ENCODE measurements around the gene TMEM114.

DNA sequence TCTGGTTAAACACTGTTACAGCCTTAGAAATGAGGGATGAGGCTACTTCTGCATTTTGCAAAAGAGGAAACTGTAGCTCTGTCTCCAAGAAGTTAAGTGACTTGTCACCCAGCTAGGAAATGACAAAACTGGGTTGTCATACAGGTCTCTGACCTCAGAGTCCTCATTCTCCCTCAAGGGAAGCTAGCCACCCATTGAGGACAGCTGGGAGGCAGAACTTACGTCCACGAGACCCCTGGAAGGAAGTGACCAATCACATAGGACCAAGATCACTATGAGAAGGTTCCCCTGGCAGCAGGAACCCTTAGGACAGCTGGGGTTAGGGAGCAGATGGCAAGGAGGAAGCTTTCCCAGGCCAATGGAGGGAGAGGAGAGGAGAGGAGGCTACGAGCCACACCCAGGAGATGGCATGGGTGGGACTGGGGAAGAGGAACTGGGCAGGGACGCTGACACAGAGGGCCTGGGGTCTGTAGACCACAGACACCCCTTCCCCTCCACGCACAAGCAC is 42.4 kb upstream of the TMEM114 start:
- no peak for TF ChIP-seq CTCF (IDR thresholded peaks at IDR 0.05)
- no peak for TF ChIP-seq ZFX (IDR thresholded peaks at IDR 0.05; ENCODE audit: borderline replicate concordance)
